AG04450 (cell line): ENCODE data around the gene CGNL1. TPM values are rescaled to one million over a fixed set of nuclear protein-coding genes. Genes with fewer than 3 reads are reported as not detected.

Experiments used
- CTCF ChIA-PET: fragments of 300-600, 350-600 bp; formaldehyde crosslinking; extraction: SDS; loops from one replicate; lab custom pipeline; 2022; ENCODE audit warnings: antibody characterized with exemption, inconsistent platforms; lab: Charles Lee
- POLR2A ChIA-PET: fragments of 350-600 bp; formaldehyde crosslinking; extraction: SDS; loops from one replicate; lab custom pipeline; 2021; ENCODE audit warnings: antibody characterized with exemption, inconsistent platforms; lab: Yijun Ruan, JAX
- DNase-seq: peaks from one replicate; pipeline ENCODE4 v3.0.0-alpha.2; 2011; ENCODE audit warnings: low read depth, low spot score
- H3K27ac ChIP-seq: one replicate; pipeline ENCODE4 v1.5.1; 2012; ENCODE audit warnings: low read depth, low read length, control low read depth
- H3K27me3 ChIP-seq: one replicate; pipeline ENCODE4 v1.6.0; 2012; ENCODE audit warnings: low read length; ENCODE audit not compliant: control insufficient read depth, insufficient read depth
- H3K4me3 ChIP-seq: 2 replicates; pipeline ENCODE4 v1.5.1; 2011; ENCODE audit warnings: mild to moderate bottlenecking, low read depth, low read length, control low read depth
- H3K9me3 ChIP-seq: 2 replicates; pipeline ENCODE4 v1.5.1; 2012; ENCODE audit warnings: low read length; ENCODE audit not compliant: control insufficient read depth, insufficient read depth
- CTCF ChIP-seq: IDR thresholded peaks from 2 replicates; pipeline ENCODE4 v1.5.1; 2011; ENCODE audit warnings: low read depth, low read length, control low read depth, inconsistent platforms
- polyA plus RNA-seq: library from polyadenylated mRNA; depleted of rRNA; stranded (reverse); fragments of >200 nt; gene quantifications from 2 replicates; pipeline ENCODE4 v1.2.3, GENCODE V29; 2011

CGNL1 gene
- polyA plus RNA-seq, 1 experiment = 0.25 TPM

- no peak for DNase-seq
- TF ChIP-seq CTCF = no peak
- Histone ChIP-seq H3K27ac (no peak overlapping the region), H3K27me3 (peaks cover 39% of the 10 kb centered on the region), H3K4me3 (no peak overlapping the region), H3K9me3 (no peaks in the 10 kb centered on the region)
- ChIA-PET POLR2A (interaction anchor here (0.6 kb wide), 1 partner anchor 8 kb away, joined by 6 read pairs; no protein-coding TSS in a partner anchor), CTCF (interaction anchor here (0.5 to 0.6 kb wide), 2 partner anchors 49 to 661 kb away, joined by 3 to 4 read pairs; no protein-coding TSS in a partner anchor)
Observed at GRCh38 chr15:57592426-57592825, 216.1 kb downstream of the CGNL1 start.

GRCh38 chr15:57592836-57593420 lies 216.6 kb downstream of the CGNL1 start:
- Histone ChIP-seq H3K9me3 (no peaks in the 10 kb centered on the region), H3K27me3 (peaks cover 40% of the 10 kb centered on the region), H3K27ac (no peak overlapping the region), H3K4me3 (no peak overlapping the region)
- POLR2A ChIA-PET = interaction anchor here (0.6 kb wide), 1 partner anchor 9 kb away, joined by 6 read pairs; no protein-coding TSS in a partner anchor
- CTCF ChIA-PET = interaction anchor here (0.5 to 0.6 kb wide), 2 partner anchors 49 to 662 kb away, joined by 3 to 4 read pairs; no protein-coding TSS in a partner anchor
- no peak for TF ChIP-seq CTCF
- no peak for DNase-seq

GRCh38 chr15:57594479-57594878 lies 218.2 kb downstream of the CGNL1 start:
- Histone ChIP-seq H3K27me3 (peaks cover 36% of the 10 kb centered on the region), H3K9me3 (no peaks in the 10 kb centered on the region), H3K4me3 (no peak overlapping the region), H3K27ac (no peak overlapping the region)
- no peak for TF ChIP-seq CTCF
- CTCF ChIA-PET = no interaction called here
- no peak for DNase-seq
- POLR2A ChIA-PET = no interaction called here

- H3K27ac ChIP-seq = no peak overlapping the region
- H3K9me3 ChIP-seq = no peaks in the 10 kb centered on the region
- ChIA-PET CTCF (no interaction called here), POLR2A (no interaction called here)
- no peak for TF ChIP-seq CTCF
- DNase-seq = no peak
- peaks cover 33% of the 10 kb centered on the region for H3K27me3 ChIP-seq
- H3K4me3 ChIP-seq = no peak overlapping the region
Observed at GRCh38 chr15:57595011-57595866, 218.9 kb downstream of the CGNL1 start.
